SU-DHL-6 (cell line): ENCODE measurements around the gene SNRNP200.

ENCODE experiments used
- CTCF ChIP-seq: fragments of 200-600 bp; sonication (generic); IDR thresholded peaks from one replicate; pipeline ENCODE4 v1.5.1; 2017; ENCODE audit warnings: antibody characterized with exemption, mild to moderate bottlenecking, low read length, moderate library complexity; ENCODE audit not compliant: insufficient read depth, poor library complexity, severe bottlenecking
- EZH2phosphoT487 ChIP-seq: fragments of 200-600 bp; sonication (generic), shearing (Covaris generic); conservative IDR thresholded peaks from 2 replicates; pipeline ENCODE4 v1.6.1; 2018; ENCODE audit warnings: mild to moderate bottlenecking, antibody characterized with exemption, low read length, moderate library complexity, mixed read lengths

- TF ChIP-seq CTCF = no peak
- TF ChIP-seq EZH2phosphoT487 = no peak
These were observed 52.8 kb downstream of the SNRNP200 start for GRCh38 chr2:96252526-96252925.
